IMR-90 (cell line): ENCODE data around the gene RUNDC3A. TPM values are rescaled to one million over a fixed set of nuclear protein-coding genes. Genes with fewer than 3 reads are reported as not detected.

Source experiments
- ATAC-seq: fragments of 200-7000 bp; cut with Tn5 transposase; 2 replicates; pipeline ENCODE4 v1.9.1; 2020; ENCODE audit warnings: low read depth, mild to moderate bottlenecking, moderate library complexity
- BruUV-seq: library from RNA; stranded (reverse); fragments of 400-500 nt; replicated peaks from 2 replicates; lab custom pipeline; 2021; lab: Mats Ljungman, UMichigan
- CTCF ChIA-PET: fragments of 300-600 bp; formaldehyde crosslinking; extraction: SDS; loops from one replicate; lab custom pipeline; 2021; ENCODE audit warnings: antibody characterized with exemption; lab: Yijun Ruan, JAX
- POLR2A ChIA-PET: fragments of 300-600 bp; sonication (Branson Sonifier 250); formaldehyde crosslinking; loops from one replicate; lab custom pipeline; 2022; ENCODE audit warnings: antibody characterized with exemption; ENCODE audit not compliant: unreplicated experiment; lab: Charles Lee
- DNase-seq: peaks from one replicate; pipeline ENCODE4 v3.0.0; 2013
- H2AFZ ChIP-seq: replicated peaks from 2 replicates; pipeline ENCODE3; 2013; ENCODE audit warnings: low read length, mild to moderate bottlenecking; ENCODE audit not compliant: poor library complexity
- H2AK5ac ChIP-seq: 2 replicates; pipeline ENCODE4 v1.6.1; 2013; ENCODE audit warnings: low read depth, low read length, inconsistent platforms
- H2AK9ac ChIP-seq: replicated peaks from 2 replicates; pipeline ENCODE3; 2013; ENCODE audit warnings: mild to moderate bottlenecking, low read depth, low read length, moderate library complexity; ENCODE audit not compliant: poor library complexity
- H2BK120ac ChIP-seq: 2 replicates; pipeline ENCODE4 v1.6.1; 2013; ENCODE audit warnings: low read depth, low read length, inconsistent platforms
- H2BK15ac ChIP-seq: 3 replicates; pipeline ENCODE4 v1.6.1; 2013; ENCODE audit warnings: low read depth, low read length, inconsistent platforms
- H2BK20ac ChIP-seq: 2 replicates; pipeline ENCODE4 v1.6.1; 2013; ENCODE audit warnings: low read depth, mild to moderate bottlenecking, inconsistent platforms, low read length, moderate library complexity
- H2BK5ac ChIP-seq: 2 replicates; pipeline ENCODE4 v1.6.1; 2013; ENCODE audit warnings: mild to moderate bottlenecking, low read depth, low read length, inconsistent platforms; ENCODE audit not compliant: poor library complexity, severe bottlenecking
- H3K14ac ChIP-seq: replicated peaks from 2 replicates; pipeline ENCODE4 v1.6.1; 2013; ENCODE audit warnings: low read depth, low read length, inconsistent platforms
- H3K18ac ChIP-seq: 2 replicates; pipeline ENCODE4 v1.6.1; 2013; ENCODE audit warnings: low read depth, low read length, control low read depth
- H3K23ac ChIP-seq: 2 replicates; pipeline ENCODE4 v1.6.1; 2013; ENCODE audit warnings: low read depth, low read length, inconsistent platforms
- H3K27ac ChIP-seq: 2 replicates; pipeline ENCODE4 v1.5.1; 2013; ENCODE audit warnings: mild to moderate bottlenecking, control low read depth, low read length; ENCODE audit not compliant: insufficient read depth
- H3K27me3 ChIP-seq: 2 replicates; pipeline ENCODE4 v1.6.1; 2013; ENCODE audit warnings: low read length; ENCODE audit not compliant: control insufficient read depth, insufficient read depth
- H3K36me3 ChIP-seq: 2 replicates; pipeline ENCODE4 v1.6.1; 2013; ENCODE audit warnings: low read length, mixed read lengths; ENCODE audit not compliant: control insufficient read depth, insufficient read depth
- H3K4ac ChIP-seq: 2 replicates; pipeline ENCODE4 v1.6.1; 2013; ENCODE audit warnings: low read depth, low read length, inconsistent platforms
- H3K4me1 ChIP-seq: 2 replicates; pipeline ENCODE4 v1.6.1; 2013; ENCODE audit warnings: low read length, mixed read lengths; ENCODE audit not compliant: control insufficient read depth, insufficient read depth
- H3K4me2 ChIP-seq: 2 replicates; pipeline ENCODE4 v1.6.1; 2013; ENCODE audit warnings: low read depth, mild to moderate bottlenecking, control low read depth, low read length, moderate library complexity
- H3K4me3 ChIP-seq: 2 replicates; pipeline ENCODE4 v1.5.1; 2013; ENCODE audit warnings: low read depth, mild to moderate bottlenecking, control low read depth, low read length, moderate library complexity; ENCODE audit not compliant: insufficient read depth
- H3K56ac ChIP-seq: 2 replicates; pipeline ENCODE4 v1.6.1; 2013; ENCODE audit warnings: low read length, inconsistent platforms; ENCODE audit not compliant: insufficient read depth; ENCODE audit errors: extremely low read depth
- H3K79me1 ChIP-seq, 2 experiments: 2 replicates each; pipeline ENCODE4 v1.6.1; 2013; ENCODE audit warnings: low read length in 2 of 2, inconsistent platforms in 1 of 2, low read depth in 1 of 2
- H3K9ac ChIP-seq: 2 replicates; pipeline ENCODE4 v1.6.1; 2013; ENCODE audit warnings: low read depth, low read length, control low read depth
- H3K9me1 ChIP-seq: 2 replicates; pipeline ENCODE4 v1.6.1; 2013; ENCODE audit warnings: low read length, inconsistent platforms; ENCODE audit not compliant: insufficient read depth
- H3K9me3 ChIP-seq: 2 replicates; pipeline ENCODE4 v1.6.1; 2013; ENCODE audit warnings: low read length; ENCODE audit not compliant: control insufficient read depth, insufficient read depth
- H4K20me1 ChIP-seq: 2 replicates; pipeline ENCODE4 v1.6.1; 2013; ENCODE audit warnings: low read length, inconsistent platforms; ENCODE audit not compliant: insufficient read depth
- H4K5ac ChIP-seq: 2 replicates; pipeline ENCODE4 v1.6.1; 2013; ENCODE audit warnings: mild to moderate bottlenecking, low read depth, low read length, control low read depth
- H4K8ac ChIP-seq, 2 experiments: 2 replicates each; pipeline ENCODE4 v1.6.1; 2013; ENCODE audit warnings: low read depth in 2 of 2, low read length in 2 of 2, control low read depth in 1 of 2, inconsistent platforms in 1 of 2
- H4K91ac ChIP-seq: 2 replicates; pipeline ENCODE4 v1.6.1; 2013; ENCODE audit warnings: low read depth, low read length, inconsistent platforms; ENCODE audit not compliant: insufficient read depth
- BHLHE40 ChIP-seq: fragments of 150-350 bp; IDR thresholded peaks from 2 replicates; pipeline ENCODE4 v1.6.1; 2016; ENCODE audit warnings: mild to moderate bottlenecking, low read depth, low read length
- CEBPB ChIP-seq: IDR thresholded peaks from 2 replicates; pipeline ENCODE4 v1.6.1; 2012; ENCODE audit warnings: low read depth, low read length, improper control_type of control experiment
- CHD1 ChIP-seq: IDR thresholded peaks from 2 replicates; pipeline ENCODE4 v1.6.1; 2012; ENCODE audit warnings: low read depth, low read length, improper control_type of control experiment
- ELK1 ChIP-seq: fragments of 150-350 bp; IDR thresholded peaks from 2 replicates; pipeline ENCODE4 v1.6.1; 2016; ENCODE audit warnings: low read depth, mild to moderate bottlenecking, low read length, moderate library complexity, borderline replicate concordance
- FOS ChIP-seq: fragments of 150-350 bp; IDR thresholded peaks from 2 replicates; pipeline ENCODE4 v1.6.1; 2016; ENCODE audit warnings: low read depth, low read length
- MAFK ChIP-seq: IDR thresholded peaks from 2 replicates; pipeline ENCODE4 v1.6.1; 2012; ENCODE audit warnings: low read depth, low read length, improper control_type of control experiment
- MAZ ChIP-seq: IDR thresholded peaks from 2 replicates; pipeline ENCODE4 v1.6.1; 2012; ENCODE audit warnings: low read depth, mild to moderate bottlenecking, low read length, improper control_type of control experiment, moderate library complexity, borderline replicate concordance
- MXI1 ChIP-seq: IDR thresholded peaks from 2 replicates; pipeline ENCODE4 v1.6.1; 2012; ENCODE audit warnings: low read depth, mild to moderate bottlenecking, low read length, moderate library complexity, borderline replicate concordance
- NFE2L2 ChIP-seq: fragments of 150-350 bp; IDR thresholded peaks from 2 replicates; pipeline ENCODE4 v1.6.1; 2016; ENCODE audit warnings: low read depth, mild to moderate bottlenecking, low read length
- POLR2A ChIP-seq: IDR thresholded peaks from 2 replicates; pipeline ENCODE4 v1.6.1; 2012; ENCODE audit warnings: mild to moderate bottlenecking, low read depth, low read length
- RAD21 ChIP-seq: IDR thresholded peaks from 2 replicates; pipeline ENCODE4 v1.6.1; 2012; ENCODE audit warnings: low read length, improper control_type of control experiment
- RCOR1 ChIP-seq: IDR thresholded peaks from 2 replicates; pipeline ENCODE4 v1.6.1; 2012; ENCODE audit warnings: mild to moderate bottlenecking, low read length, improper control_type of control experiment; ENCODE audit not compliant: insufficient replicate concordance
- RFX5 ChIP-seq: IDR thresholded peaks from 2 replicates; pipeline ENCODE4 v1.8.0; 2012; ENCODE audit warnings: low read depth, mild to moderate bottlenecking, low read length, moderate library complexity
- SMC3 ChIP-seq: fragments of 150-350 bp; IDR thresholded peaks from 2 replicates; pipeline ENCODE4 v1.6.1; 2016; ENCODE audit warnings: low read depth, mild to moderate bottlenecking, antibody characterized with exemption, low read length, moderate library complexity
- WGBS, 2 experiments: methylation state at CpG; one replicate each; pipeline versions ENCODE4 v1.1.5 to v1.1.7; 2013; ENCODE audit warnings: missing lambda C conversion rate in 2 of 2; ENCODE audit not compliant: insufficient read length in 1 of 2; ENCODE audit errors: extremely low coverage in 2 of 2; 5-methylcytosine and 5-hydroxymethylcytosine counted together
- dilution Hi-C: fragments of 300-500 bp; cut with HindIII; formaldehyde crosslinking; loops from one replicate; pipeline ENCODE4 v1.14.3; 2018; ENCODE audit warnings: low sequenced_read_pairs; ENCODE audit not compliant: unreplicated experiment
- in situ Hi-C: fragments of 300-500 bp; cut with MboI; formaldehyde crosslinking; loops from 3 replicates; pipeline ENCODE4 v1.14.3; 2019; ENCODE audit warnings: low sequenced_read_pairs, inconsistent platforms, mixed read lengths
- intact Hi-C: fragments of 100-400 bp; cut with micrococcal nuclease; formaldehyde crosslinking; loops from 2 replicates; pipeline ENCODE4 v1.10.0; 2022
- polyA plus RNA-seq, 3 experiments: library from polyadenylated mRNA; depleted of rRNA; stranded (reverse); fragments of >200 nt; gene quantifications; 2 replicates each; pipeline ENCODE4 v1.2.3, GENCODE V29; 2012; ENCODE audit warnings: low replicate concordance in 1 of 3
- total RNA-seq: library from RNA; depleted of rRNA; stranded (reverse); fragments of >200 nt; gene quantifications from 2 replicates; pipeline ENCODE4 v1.2.3, GENCODE V29; 2012
- TF ChIP-seq, protein P1 (sequence below): fragments of 150-350 bp; IDR thresholded peaks from 2 replicates; pipeline ENCODE4 v1.6.1; 2017; ENCODE audit warnings: mild to moderate bottlenecking, antibody characterized with exemption, low read length, low read depth
- TF ChIP-seq, protein P2 (sequence below): conservative IDR thresholded peaks from 2 replicates; pipeline ENCODE4 v1.5.1; 2012; ENCODE audit warnings: mild to moderate bottlenecking, low read depth, low read length, improper control_type of control experiment

RUNDC3A gene
- total and polyA plus RNA-seq, 2 of the 4 experiments (the other 2 are of a cell fraction): under 0.01 to 0.34 TPM

DNA sequence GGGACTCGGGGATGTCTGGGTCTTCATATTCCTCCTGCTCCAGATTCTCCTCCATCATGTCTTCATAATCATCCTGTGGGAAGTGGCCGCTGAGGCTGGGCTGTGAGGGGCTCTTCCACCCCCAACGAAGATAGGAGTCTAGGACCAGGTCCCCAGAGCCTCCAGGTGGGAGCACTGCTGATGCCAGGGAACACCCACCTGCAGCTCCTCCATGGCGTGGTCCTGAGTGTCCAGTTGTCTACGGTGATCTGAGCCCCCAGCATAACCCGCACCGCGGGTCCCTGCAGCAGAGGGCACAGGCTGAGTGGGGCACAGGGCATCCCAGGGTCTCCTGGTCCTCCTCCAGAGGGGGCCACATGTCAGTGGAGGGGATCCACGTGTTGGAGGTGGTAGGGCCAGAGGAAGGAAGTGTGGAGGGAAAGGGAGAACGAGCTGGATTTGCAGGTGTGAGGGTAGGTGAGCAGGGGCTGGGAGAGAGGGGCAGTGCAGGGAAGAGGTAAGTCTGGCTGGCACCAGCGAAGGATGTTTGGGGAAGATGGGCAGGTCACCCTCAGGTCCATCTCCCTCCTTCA lies 45.7 kb upstream of the RUNDC3A start:
- Histone ChIP-seq H3K4ac (no peak overlapping the region), H3K18ac (no peak overlapping the region), H3K4me2 (no peak overlapping the region), H2BK120ac (no peak overlapping the region), H3K27me3 (peaks cover 53% of the 10 kb centered on the region), H2BK15ac (no peak overlapping the region), H3K4me1 (no peaks in the 10 kb centered on the region), H3K27ac (no peak overlapping the region), H3K14ac (no peak overlapping the region), H3K23ac (no peak overlapping the region), H3K9ac (no peak overlapping the region), H2AFZ (peak overlapping the region; percentile 21), H3K9me1 (no peaks in the 10 kb centered on the region), H4K91ac (no peak overlapping the region), H2BK20ac (no peak overlapping the region), H4K5ac (no peak overlapping the region), H3K9me3 (no peaks in the 10 kb centered on the region), H3K79me1 (no peaks in the 10 kb centered on the region), H3K56ac (no peak overlapping the region), H2AK9ac (no peak overlapping the region), H3K4me3 (no peak overlapping the region), H2AK5ac (no peak overlapping the region), H4K8ac (no peak overlapping the region), H3K36me3 (no peaks in the 10 kb centered on the region), H2BK5ac (no peak overlapping the region), H4K20me1 (no peaks in the 10 kb centered on the region)
- TF ChIP-seq CHD1 (no peak), RFX5 (no peak), RAD21 (no peak), NFE2L2 (no peak), ELK1 (no peak), FOS (no peak), BHLHE40 (no peak), CEBPB (no peak), MXI1 (no peak), POLR2A (no peak), SMC3 (no peak), MAZ (no peak), RCOR1 (no peak), MAFK (no peak)
- TF ChIP-seq, protein P1, sequence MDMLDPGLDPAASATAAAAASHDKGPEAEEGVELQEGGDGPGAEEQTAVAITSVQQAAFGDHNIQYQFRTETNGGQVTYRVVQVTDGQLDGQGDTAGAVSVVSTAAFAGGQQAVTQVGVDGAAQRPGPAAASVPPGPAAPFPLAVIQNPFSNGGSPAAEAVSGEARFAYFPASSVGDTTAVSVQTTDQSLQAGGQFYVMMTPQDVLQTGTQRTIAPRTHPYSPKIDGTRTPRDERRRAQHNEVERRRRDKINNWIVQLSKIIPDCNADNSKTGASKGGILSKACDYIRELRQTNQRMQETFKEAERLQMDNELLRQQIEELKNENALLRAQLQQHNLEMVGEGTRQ: no peak
- TF ChIP-seq, protein P2, sequence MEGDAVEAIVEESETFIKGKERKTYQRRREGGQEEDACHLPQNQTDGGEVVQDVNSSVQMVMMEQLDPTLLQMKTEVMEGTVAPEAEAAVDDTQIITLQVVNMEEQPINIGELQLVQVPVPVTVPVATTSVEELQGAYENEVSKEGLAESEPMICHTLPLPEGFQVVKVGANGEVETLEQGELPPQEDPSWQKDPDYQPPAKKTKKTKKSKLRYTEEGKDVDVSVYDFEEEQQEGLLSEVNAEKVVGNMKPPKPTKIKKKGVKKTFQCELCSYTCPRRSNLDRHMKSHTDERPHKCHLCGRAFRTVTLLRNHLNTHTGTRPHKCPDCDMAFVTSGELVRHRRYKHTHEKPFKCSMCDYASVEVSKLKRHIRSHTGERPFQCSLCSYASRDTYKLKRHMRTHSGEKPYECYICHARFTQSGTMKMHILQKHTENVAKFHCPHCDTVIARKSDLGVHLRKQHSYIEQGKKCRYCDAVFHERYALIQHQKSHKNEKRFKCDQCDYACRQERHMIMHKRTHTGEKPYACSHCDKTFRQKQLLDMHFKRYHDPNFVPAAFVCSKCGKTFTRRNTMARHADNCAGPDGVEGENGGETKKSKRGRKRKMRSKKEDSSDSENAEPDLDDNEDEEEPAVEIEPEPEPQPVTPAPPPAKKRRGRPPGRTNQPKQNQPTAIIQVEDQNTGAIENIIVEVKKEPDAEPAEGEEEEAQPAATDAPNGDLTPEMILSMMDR: no peak
- DNase-seq (no peak), ATAC-seq (no peak)
- CTCF ChIA-PET: no interaction called here
- no TSS peak for BruUV-seq
- POLR2A ChIA-PET: no interaction called here
- dilution Hi-C loops: no loop called here
- in situ Hi-C loops: no loop called here
- 38% methylated on average over 5 of the region's 11 CpGs; no CpG with 5 or more reads in 1 of the 2 experiments for WGBS, 2 experiments
- intact Hi-C loops: no loop called here
